Right ventricle myocardium inferior (tissue), 1 donor: Measurements from ENCODE around the gene TBX2. TPM values are rescaled to one million over a fixed set of nuclear protein-coding genes. Genes with fewer than 3 reads are reported as not detected.

Experiments used
- ATAC-seq: fragments of 200-7000 bp; cut with Tn5 transposase; one replicate; pipeline ENCODE4 v1.9.1; 2020; ENCODE audit warnings: mild to moderate bottlenecking, moderate library complexity
- DNase-seq: peaks from one replicate; pipeline ENCODE4 v3.0.0; 2021; ENCODE audit errors: missing footprints
- intact Hi-C: fragments of 100-400 bp; cut with DNase I; formaldehyde crosslinking; loops from one replicate; pipeline ENCODE4 v1.11.0; 2022
- total RNA-seq: library from RNA; stranded (reverse); fragmentation: NEBNext Ultra II Directional; extraction: Animal tissue kit (Norgen Biotek cat#: 25700); gene quantifications from one replicate; pipeline ENCODE4 v1.2.1, GENCODE V29; 2021
- donor health status: DM: no; HTN: yes; CAD: no; lungs with severe emphysema.

Gene TBX2
- total RNA-seq, 1 donor from 2014 or later: 12.1 TPM

DNA sequence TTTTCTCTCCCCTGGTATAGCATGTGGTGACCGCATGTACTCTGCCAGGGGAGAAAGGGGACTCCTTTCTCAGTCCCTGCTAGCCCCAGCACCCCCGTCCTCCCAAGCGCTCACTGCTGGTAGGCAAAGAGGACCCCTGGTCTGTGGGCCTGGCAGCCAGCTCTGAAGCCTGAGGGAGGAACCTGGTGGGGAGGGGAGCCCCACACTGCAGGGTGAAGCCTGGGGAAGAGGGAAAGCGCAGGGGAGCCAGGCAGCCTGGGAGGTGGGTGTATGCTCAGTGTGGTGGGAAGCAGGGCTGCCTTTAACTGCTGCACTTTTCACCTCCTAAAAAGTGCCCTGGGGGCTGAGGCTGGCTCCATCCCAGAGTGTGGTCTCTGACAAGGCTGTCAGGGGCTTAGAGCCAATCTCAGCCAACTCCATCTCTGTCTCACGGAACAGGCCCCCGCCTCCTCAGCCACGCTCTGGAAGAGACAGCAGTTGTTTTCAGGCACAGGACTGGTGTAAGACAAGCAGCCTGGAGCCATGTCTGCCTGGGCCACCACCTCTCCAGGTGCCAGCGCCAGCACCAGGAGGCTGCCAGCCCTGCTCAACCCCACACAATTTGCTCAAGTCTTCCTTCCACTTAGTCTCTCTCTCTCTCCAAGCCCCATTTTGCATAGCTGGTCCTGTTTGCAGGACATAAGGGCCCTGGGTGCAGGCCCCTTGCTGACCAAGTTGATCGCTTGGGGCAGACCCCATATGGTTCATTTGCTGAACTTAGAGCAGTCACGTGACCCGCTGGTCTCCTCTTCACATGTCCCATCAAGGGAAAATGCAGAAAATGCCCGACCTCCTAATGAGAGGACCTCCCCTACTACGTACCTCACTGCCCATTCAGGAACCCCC is 14.7 kb upstream of the TBX2 start:
- intact Hi-C loops: no loop called here
- ATAC-seq: no peak
- no peak for DNase-seq

DNA sequence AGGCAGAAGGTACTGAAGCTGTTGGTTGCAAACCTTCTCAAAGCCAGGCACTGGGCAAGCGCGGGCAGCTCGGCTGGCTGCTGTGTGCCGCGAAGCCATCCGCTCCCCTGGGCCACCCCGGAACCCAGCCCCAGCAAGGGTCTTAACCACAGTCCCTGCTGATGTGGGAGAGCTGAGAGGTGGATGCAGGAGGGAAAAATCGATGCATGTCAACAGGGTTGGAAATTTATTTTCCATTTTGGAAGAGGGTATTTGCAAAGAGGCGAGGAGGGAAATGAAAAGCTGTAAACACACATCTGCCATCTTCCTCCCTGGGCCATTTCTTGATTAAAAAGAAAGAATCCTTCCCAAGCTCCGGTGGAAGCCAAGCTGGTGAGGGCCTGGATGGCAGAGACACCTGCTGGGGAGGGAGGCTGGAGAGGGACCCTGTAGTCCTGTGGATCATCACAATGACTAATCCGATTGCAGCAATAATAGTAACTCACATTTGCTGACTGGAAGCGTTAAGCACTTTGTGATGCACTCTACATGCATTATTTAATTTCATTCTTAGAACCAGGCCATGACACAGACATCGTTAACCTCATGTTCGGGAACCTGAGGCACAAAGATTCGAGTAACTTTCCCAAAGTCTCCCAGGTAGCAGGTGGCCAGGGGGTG is 13.9 kb upstream of the TBX2 start:
- DNase-seq (no peak), ATAC-seq (no peak)
- intact Hi-C loops: no loop called here

DNA sequence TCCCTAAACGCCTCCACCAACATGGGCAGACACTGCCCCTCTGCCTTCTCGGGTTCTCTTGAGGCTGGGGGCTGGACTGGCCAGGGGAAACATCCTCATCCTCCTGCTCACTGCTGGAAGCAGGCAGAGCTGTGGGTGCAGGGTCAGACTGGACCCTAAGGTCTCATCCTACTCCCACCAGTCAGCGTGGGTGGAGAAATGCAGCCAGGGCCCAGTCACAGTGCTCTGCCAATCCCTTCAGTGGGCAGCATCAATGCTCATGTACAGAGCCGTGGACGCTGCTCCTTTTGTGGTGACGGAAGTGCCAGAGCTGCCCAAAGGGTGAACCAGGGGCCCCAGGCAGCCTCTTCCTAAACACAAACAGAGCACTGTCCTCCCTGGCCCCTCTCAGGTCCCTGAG is 13.4 kb upstream of the TBX2 start:
- no peak for ATAC-seq
- intact Hi-C loops: no loop called here
- no peak for DNase-seq

DNA sequence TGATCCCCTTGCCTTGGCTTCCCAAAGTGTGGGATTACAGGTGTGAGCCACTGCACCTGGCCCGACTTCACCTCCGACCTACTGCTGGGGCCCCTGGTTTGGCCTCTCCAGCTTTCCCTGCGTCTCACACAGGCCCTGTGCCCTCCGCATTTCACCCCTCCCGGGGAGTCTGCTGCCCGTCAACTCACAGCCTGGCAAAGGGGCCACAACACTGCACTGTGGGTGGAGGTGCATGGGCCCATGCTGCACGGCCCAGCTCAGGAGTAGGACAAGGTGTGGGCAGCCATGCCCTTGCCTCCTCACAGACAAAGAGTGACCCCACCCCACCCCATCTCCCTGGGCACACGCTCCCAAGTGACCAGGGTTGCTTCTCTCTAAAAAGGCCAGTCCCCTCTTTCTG is 12.6 kb upstream of the TBX2 start:
- ATAC-seq (no peak), DNase-seq (no peak)

DNA sequence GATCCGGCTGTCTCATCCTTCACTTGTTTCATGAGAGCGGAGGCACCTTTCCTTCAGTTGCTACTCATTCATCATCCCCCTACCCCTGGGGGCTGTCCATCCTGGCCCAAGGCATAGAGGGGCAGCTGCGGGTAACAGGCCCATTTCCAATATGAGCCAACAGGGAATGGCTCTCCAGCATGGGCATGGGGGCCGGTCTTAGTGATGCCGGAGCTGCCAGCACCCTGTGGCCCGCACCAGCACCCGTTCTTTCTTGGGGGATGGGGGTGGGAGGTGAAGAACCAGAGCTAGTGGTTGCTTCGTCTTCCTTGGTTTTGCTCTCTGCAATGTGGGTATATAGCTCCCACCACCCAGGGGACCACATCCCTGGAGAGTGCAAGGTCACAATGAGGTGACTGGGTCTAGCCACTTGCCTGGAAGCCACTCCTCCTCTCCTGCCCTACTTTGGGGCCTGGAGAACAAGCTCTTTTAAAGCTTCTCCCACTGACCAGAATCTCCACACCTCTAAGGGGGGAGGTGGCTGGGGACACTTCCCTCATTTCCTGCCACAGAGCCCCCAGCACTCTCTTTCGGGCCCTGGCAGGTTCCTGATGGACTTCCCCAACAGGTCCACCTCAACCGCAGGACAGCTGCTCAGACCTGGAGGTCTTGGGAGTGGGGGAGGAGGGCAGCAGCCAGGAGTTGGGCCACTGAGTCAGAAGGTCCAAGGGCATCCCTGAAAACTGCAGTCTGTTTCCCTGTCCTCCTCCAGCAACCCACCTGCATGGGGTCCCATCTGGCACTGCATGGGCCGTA is 11.9 kb upstream of the TBX2 start:
- intact Hi-C loops: no loop called here

More for the DNA sequence above, 12.6 kb upstream of the TBX2 start:
- intact Hi-C loops: no loop called here

DNA sequence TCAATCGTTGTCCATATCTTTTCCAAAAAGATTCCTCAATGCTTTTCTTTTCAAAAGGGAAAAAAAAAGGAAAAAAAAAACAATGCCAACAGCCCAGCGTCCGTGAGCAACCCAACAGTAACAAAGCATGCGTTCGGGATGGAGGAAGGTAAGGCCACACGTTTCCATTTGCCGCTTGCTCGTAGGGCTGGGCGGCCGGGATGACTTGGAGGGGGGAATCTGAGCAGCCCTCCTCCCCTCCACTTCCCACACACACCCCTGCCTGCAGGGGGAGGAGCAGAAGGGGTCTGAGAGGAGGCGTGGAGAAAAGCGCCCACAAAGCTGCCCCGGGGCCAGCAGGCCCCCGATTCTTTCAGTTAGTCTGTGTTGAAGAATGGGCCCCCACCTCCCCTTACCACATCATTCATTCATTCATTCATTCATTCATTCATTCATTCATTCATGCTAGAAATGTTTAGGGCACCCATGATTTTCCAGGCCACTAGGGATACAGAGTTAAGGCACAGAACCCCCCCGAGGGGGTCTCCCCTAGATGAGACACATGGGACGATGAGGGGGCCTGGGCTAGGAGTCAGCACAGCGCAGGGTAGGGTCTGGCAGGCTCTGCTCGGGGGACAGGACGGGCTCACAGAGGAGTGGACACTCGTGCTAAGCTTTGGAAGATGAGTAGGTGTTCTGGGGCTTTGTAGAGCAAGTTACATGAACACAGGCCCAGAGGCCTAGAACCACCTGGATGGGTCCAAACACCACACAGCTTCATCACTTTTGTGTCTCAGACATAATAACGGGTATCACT is 10.9 kb upstream of the TBX2 start:
- DNase-seq (peak; percentile 9), ATAC-seq (no peak)
- intact Hi-C loops: no loop called here

More for the DNA sequence above, 11.9 kb upstream of the TBX2 start:
- DNase-seq (peak; percentile 60), ATAC-seq (no peak)

DNA sequence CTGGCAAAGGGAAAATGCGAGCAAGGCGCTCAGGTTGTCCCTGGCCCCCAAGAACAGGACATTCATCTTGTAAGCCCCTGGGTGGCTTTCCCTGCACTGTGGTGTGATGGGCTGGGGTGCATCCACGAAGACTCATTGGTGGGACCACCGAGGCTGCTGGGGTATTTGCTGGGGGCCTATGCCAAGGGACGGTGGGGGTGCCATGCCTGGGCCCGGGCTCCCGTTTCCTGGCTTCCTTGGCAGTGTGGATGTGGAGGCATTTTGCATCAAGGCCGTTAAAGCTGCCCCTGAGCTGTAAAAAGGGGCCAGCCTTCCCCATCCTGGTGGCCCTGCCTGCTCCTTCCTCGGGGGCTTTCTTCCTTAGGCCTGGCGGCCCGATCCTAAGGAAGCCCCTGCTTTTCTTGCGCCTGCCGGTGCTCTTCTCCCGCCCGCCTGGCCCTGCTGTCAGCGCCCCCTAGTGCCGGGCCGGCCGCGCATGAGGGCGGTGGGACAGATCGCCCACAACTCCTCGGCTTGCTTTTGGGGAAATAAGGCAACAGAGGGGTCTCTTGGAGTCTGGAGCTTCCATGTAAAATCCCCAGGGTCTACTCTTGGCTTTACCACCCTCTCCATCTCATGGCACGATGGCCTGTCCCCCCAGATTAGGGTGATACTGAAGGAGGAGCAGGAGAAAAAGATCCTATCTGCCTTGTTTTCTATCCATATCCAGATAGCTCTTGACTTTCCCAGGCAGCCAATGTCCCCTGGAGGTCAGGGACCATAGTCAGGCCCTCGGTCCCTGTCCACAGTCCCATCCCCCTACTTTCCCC is 9.8 kb upstream of the TBX2 start:
- ATAC-seq (peak; percentile 49), DNase-seq (no peak)
- intact Hi-C loops: loop anchor here (5.0 to 10.0 kb wide), 3 partner anchors 63 to 383 kb away; no protein-coding TSS in a partner anchor

DNA sequence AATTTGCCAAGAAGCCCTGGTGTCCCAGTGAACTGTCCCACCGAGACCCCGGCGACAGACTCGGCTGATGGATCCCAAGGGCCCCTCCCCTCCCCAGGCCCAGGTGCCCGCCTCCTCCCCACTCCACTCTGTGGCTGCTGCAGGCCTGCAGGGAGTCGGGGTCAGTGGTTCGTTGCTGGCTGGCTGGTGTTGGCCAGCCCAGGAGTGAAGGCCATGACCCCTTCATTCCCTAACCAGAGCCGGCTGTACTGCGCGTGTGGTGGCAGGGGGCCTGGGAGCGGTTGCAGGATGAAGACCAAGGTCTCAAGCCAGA is 9.2 kb upstream of the TBX2 start:
- DNase-seq (peak; percentile 58), ATAC-seq (peak; percentile 14)
- intact Hi-C loops: loop anchor here (5.0 to 10.0 kb wide), 3 partner anchors 63 to 383 kb away; no protein-coding TSS in a partner anchor

DNA sequence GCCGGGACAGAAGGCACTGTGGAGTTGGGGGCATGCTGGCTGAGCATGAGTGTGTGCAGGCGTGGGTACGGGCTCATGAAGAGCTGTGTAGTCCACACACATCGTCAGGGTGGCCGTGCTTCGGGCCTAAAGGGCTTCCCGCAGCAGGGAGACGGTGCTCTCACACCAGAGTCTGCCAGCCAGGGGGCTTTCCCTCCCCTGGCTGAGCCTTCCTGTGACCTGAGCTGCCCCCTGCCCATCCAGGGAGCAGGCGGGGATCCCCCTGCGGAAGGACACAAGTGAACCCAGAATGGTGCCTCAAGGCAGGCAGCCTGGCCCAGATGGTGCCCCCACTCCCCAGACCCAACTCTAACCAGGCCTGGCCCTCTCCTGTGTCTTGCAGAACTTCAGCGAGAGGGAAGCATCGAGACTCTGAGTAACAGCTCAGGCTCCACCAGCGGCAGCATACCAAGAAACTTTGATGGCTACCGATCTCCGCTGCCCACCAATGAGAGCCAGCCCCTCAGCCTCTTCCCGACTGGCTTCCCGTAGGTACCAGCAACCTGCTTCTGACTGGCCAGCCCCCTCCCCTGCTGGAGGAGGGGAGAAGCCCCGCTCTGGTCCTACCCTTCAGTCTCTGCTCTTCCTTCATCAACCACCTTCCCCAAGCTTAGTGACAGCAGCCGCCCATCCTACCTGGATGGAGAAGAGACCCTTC is 7.9 kb upstream of the TBX2 start:
- ATAC-seq (no peak), DNase-seq (no peak)
- intact Hi-C loops: loop anchor here (5.0 to 10.0 kb wide), 3 partner anchors 64 to 384 kb away; no protein-coding TSS in a partner anchor

DNA sequence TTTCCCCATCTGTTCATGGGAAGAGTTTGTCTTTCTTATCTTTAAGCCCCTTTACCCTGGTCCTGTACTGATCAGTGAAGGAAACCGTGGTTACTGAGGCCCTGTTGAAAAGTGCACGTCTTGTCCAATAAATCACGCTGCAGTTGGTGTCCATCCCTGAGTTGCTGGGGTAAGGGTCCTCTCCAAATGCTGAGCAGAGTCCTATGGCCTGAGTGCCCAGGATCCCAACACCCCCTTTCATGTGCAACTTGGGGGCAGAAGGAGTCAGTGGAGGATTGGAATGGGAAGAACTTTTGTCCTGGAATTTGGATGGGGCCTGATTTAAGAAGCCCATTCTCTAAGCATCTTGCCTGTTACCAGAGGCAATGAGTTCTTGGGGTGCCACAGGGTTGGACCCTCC is 7.0 kb upstream of the TBX2 start:
- intact Hi-C loops: loop anchor here (5.0 to 10.0 kb wide), 3 partner anchors 65 to 385 kb away; no protein-coding TSS in a partner anchor
- DNase-seq: peak; percentile 16
- no peak for ATAC-seq

DNA sequence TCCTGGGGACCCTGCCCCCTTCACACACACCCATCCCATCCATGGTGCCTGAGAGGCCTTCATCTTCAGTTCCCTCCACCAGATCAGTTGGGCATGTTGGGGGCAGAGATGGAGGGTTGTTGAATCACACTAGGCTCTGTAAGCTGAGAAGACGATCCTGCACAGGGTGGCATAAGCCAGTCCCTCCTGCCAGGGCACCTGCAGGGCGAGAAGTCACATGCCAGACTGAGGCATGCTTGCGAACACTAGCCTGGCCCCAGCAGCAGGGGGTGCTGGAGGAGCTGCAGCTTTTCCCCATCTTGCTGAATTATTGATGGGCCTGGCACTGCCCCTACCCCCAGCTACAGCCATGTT is 6.1 kb upstream of the TBX2 start:
- intact Hi-C loops: loop anchor here (5.0 to 10.0 kb wide), 3 partner anchors 66 to 386 kb away; no protein-coding TSS in a partner anchor
- ATAC-seq (no peak), DNase-seq (no peak)

DNA sequence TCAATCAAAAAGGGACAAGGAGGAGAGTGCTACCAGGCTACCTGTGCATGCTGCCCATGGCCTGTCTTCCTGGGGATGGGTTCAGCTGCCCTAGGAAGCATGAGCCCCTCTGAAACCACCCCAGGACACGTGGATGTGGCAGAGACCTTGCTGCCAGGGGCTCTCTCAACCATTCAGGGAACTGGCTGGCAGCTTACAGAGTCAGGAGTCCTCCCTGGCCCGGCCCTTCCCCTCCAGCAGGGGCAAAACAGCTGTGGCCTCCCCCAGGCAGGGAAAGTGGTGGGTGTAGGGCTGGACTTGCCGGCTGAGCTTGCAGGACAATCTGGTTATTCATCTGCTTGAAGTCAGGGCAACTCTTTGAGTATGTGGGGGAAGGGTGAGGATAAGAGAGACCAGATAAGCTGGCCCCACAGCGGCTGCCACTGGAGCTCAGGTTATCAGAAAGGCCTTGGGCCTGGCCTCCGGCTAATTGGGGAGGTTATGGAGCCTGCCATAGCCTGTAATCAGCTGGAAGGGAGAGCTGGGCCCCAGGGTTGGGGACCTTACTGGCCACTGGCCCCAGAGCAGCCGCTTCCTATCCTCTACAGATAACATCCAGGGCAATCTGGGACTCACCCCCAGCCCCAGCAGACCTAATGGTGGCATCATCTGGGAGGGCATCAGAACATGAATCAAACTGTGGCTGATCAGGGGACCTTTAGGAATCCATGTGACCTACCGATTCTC is 5.6 kb upstream of the TBX2 start:
- intact Hi-C loops: loop anchor here (5.0 to 10.0 kb wide), 3 partner anchors 67 to 387 kb away; no protein-coding TSS in a partner anchor
- no peak for ATAC-seq
- peak; percentile 35 for DNase-seq

DNA sequence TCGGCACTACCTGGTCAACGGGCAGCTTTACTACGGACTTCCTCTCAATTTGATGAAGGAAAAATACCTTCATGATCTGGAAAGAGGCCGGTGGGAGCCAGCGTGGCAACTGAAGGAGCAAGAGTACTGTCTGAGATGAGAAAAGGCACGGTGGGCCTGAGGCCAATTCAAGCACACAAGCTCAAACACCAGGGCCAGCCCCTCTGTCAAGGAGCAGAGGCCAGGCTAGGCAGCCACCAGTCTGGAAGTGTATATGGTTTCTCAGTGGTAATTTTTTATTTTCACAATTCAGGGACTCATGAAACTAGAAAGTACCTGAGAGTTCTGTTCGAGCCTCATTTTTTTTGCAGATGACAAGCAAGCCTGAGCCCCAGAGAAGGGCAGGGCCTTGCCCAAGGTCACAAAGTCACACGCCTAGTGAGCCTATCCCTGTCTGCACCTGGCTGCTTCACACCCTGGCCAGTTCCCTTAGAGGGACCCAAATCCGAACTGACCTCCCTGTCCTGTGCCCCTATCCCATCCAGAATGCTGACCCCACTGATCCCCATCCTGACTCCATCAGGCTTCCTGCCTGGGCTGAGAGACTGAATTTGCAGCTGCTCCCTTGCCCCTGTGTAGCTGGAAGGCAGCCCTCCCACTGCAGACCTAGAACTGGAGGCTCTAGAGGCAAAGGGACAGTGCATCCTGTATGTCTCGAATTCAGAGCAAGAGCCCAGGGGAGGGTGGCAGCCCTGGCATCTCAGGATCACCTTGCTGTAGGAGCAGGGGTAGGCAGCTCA is 4.8 kb upstream of the TBX2 start:
- intact Hi-C loops: loop anchor here (5.0 to 10.0 kb wide), 3 partner anchors 68 to 388 kb away; no protein-coding TSS in a partner anchor
- DNase-seq (peak; percentile 53), ATAC-seq (no peak)

DNA sequence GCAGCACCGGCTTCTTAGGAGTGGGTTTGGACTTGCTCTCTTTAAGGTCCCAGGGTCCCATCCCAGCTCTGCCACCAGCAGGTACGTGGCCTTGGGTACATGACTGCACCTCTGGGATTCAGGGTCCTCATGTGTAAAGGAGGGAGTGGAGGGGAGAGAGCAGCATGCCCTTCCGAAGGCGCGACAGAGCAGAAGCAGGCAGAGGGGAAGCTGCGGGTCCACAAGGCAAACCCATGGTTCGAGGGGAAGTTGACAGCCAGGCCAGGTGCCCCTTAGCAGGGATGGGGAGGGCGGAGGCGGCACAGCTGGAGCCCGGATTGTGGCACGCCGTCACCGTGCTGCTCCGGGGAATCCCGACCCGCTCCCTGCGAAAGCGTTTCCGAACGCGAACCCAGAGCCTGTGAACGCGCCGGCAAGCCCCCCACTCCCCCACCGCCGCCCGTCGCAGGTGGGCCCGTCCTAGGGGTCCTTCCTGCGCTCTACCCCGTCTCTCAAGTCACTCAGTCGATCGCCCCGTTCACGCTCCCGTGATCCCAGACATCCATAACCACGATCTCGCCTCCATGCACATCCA is 4.1 kb upstream of the TBX2 start:
- DNase-seq (no peak), ATAC-seq (no peak)
- intact Hi-C loops: loop anchor here (10.0 kb wide), 1 partner anchor 141 kb away; no protein-coding TSS in a partner anchor

DNA sequence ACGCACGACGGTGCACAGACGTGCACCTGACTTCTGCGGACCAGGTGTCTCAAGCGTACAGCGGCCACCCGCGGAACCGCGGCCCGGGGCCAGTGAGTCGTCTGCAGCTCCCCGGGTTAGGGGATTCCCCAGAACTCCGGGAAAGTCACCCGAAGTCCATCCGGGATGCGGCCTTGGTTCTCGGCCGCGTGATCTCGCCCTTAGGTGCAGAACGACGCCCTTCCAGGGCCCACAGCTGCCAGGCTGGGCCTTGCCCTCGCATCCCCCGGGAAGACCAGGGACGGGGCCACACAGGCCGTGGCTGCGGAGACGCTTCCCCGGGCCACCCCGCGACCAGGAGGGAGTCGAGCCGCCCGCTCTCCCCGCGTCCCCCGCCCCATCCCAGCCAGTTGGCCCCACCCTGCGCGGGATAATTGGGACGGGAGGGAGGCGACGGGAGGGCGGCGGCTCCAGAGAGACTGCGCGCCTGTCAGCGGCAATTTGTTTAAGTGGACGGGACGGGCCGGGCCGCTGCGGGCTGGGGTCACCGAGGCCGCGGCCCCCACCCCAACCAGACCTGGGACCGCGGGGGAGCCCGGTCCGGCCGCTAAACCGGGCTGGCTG is 3.6 kb upstream of the TBX2 start:
- intact Hi-C loops: loop anchor here (10.0 kb wide), 1 partner anchor 141 kb away; no protein-coding TSS in a partner anchor
- no peak for DNase-seq
- no peak for ATAC-seq
